CD4-positive, alpha-beta T cell treated with Interleukin-2 at 100 ng/mL for 4 hours (primary cell): ENCODE results near the gene SFN.
A peak's percentile ranks its signal among the peaks of the same experiment; 100 is the strongest.
"Not testable (repeated sequence)": the region's sequence is repeated elsewhere in the genome, so short reads cannot be mapped to it uniquely, and the experiment has no call there.

ENCODE experiments used
- DNase-seq: peaks from one replicate; pipeline ENCODE4 v3.0.0-alpha.2; 2020; ENCODE audit warnings: low spot score

The SFN gene

DNA sequence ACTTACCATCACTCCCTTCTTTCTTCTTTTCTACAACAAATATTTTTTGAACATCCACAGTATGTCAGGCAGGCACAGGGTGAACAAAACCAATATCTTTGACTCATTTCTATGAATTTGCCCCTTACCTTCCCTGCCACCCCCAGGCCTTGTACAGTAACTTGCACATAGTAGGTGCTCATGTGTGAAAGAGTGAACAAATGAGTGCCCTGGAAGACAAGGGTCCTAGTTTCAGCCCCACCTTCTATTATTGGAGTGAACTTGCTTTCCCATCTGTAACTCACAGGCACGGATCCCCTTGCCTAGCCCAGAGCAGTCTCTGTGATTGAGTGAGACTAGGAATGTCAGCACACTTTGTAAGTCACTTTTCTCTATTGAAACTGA lies 23.6 kb upstream of the SFN start:
- no peak for DNase-seq

DNA sequence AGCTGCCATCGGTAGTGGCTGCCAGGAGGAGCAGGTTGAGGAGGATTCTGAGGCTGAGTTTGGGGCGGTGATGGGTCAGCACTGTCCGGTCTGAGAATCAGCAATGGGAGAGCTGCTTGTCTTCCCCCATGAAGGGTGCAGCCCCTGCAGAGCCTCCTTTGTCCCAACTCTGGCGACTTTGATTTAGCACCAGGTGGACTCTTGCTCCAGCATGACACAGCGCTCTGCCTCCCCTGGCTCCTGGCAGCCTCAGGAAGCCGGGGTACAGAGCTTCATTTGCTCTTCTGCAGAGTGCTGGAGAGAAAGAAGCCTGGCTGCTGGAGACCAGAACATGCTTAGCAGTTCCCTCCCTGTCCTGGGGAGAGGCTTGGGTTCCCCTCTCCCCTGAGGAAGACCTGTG lies 23.2 kb upstream of the SFN start:
- DNase-seq: no peak

DNA sequence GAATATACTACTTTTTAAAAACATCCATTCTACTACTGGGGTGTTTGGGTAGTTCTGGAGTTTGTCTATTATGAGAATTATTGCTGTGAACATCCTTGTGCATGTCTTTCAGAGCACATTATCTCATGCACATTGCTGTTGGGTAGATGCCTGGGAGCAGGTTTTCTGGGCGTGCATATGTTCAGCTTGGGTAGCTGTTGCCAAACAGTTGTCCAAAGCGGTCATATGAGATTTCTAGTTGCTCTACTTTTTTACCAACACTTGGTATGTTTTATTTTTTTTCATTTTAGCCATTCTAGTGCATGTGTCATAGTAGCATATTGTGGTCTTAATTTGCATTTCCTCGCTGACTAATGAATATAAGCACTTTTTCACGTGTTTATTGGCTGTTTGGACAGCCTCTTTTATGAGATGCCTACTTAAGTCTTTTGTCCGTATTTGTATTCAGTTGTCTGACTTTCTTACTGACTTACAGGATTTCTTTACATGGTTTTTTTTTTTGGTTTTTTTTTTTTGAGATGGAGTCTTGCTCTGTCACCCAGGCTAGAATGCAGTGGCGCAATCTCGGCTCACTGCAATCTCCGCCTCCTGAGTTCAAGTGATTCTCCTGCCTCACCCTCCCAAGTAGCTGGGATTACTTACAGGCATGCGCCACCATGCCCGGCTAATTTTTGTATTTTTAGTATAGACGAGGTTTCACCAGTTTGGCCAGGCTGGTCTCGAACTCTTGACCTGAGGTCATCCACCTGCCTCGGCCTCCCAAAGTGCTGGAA lies 18.3 kb upstream of the SFN start:
- no peak for DNase-seq

DNA sequence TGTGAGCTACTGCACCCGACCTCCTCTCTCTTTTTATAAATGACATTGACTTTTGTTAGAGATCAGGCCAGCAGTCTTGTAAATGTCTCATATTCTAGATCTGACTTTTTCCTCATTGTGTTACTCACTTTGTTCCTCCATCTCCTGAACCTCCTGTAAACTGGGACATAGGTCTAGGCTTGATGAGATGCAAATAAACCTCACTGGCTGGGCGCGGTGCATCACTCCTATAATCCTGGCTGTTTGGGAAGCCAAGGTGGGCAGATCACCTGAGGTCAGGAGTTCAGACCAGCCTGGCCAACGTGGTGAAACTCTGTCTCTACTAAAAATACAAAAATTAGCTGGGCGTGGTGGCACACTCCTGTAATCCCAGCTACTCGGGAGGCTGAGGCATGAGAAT lies 15.1 kb upstream of the SFN start:
- not testable (repeated sequence) for DNase-seq

DNA sequence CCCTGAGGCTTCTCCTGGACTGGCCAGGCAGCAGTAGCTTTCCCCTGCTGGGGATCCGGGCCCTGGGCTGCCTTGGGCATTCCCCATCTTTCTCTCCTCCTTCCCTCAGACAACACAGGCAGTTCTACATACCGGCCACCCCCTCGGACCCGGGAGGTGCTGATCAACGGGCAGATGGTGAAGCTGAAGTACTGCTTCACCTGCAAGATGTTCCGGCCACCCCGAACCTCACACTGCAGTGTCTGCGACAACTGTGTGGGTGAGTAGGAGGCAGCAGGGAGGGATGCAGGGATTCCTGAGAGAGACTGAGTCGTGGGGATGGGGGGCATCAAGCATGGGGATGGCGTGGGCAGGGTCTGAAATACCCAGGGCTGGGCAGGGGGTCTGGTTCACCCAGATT lies 14.4 kb upstream of the SFN start:
- no peak for DNase-seq

DNA sequence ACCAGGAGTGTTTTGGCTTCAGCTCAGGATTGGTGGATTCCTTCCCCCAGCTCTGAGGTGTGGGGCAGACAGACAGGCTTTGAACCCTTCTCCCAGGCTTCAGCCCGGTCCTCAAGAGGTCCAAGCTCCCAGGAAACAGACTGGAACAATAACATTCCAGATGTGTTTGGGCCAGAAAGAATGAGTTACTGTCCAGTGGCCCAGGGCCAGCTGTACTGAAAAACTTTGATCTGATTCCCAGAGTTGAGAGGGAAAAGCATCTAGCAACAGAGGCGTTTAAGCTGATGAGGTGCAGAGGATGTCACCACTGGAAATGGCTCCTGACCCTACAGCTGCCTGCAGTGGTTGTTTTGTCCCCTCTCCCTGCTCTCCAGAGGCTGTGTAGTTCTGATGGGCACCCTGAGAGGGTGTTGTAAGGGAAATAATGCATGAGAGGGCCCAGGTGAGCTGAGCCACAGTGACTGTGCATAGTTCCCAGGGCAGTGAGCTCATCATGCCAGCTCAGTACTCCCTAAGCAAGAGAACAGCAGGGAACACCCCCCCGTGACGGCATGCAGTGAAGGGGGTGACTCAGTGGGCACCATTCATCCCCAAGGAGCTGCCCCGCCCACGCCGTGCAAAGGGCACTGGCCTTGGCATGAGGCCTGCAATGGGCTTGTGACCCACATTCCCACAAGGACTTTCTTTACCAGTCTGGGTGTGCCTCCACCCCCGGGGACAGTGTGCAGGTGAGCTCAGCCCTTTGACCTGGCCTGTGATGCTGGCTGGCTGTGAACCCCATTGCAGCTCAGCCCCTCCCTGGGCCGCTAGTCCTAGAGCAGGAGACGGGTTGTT lies 13.8 kb upstream of the SFN start:
- DNase-seq: no peak

DNA sequence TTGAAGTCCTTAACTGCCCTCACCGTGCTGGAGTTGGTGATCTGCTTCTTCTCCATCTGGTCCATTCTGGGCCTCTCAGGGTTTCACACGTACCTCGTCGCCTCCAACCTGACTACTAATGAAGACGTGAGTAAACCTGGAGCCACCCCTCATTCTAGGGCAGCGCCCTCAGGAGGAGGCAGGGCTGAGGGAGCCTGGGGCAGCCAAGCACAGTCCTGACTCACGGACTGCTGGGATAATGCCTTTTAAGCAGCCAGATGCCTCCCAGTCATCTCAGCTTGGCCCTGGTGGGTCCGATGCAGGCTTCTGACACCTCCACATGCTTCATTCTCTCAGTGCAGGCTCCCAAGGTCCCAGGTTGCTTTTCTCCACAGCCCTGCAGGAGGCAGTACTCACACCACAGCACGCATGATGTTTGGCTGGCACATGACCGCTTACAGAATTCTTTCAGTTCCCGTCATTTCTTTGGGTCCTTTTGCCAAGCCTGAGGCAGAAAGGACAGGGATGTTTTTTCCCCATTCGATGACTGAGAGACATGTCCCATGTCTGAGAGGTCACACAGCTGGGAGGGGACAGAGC lies 11.8 kb upstream of the SFN start:
- DNase-seq: no peak

DNA sequence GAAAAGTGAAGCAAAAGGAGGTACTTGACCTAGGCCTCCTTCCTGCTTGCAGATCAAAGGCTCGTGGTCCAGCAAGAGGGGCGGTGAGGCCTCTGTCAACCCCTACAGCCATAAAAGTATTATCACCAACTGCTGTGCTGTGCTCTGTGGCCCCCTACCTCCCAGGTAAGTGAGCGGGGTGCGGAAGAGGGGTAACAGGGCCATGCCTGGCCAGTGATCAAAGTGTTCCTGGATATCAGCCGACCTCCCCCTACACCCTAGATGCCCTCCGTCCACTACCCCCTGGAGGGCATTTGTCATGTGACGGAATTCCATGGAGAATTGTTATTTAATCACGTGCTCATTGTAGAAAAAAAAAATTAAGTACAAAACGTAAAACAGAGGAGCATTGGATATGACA lies 10.2 kb upstream of the SFN start:
- no peak for DNase-seq

DNA sequence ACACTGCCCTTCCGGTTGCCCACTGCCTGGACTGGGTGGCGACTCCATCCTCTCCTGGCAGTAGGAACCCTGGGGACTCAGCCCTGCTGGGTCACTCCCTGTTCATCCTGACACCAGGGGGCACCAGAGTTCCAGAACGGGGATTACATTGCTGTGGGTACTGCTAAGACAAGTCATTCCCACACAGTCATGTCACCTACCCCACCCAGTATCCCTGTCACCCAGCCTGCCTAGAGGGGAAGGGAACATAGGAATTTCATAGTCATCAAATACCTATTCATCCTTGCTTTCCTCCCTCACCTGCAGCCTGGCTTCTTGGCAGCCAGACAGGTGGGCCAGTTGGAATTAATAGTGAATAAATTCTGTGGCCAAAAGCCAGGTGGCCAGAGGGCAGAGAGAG lies 9.8 kb upstream of the SFN start:
- peak; percentile 81 for DNase-seq

DNA sequence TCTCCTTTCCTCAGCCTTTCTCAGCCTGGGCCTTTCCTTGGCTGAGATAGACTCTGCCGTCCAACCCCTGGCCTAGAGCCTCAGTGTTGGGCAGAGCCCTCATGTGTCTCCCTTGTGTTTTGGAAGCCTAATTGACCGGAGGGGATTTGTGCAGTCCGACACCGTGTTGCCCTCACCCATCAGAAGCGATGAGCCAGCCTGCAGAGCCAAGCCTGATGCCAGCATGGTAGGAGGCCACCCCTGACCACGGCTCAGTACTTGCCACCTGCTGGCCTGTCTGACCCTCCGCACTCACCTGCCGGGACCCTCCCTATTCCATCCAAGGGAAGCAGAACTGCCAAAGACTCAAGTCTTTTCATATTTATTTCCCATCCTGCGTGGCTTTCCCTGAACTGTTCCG lies 9.3 kb upstream of the SFN start:
- DNase-seq: no peak

DNA sequence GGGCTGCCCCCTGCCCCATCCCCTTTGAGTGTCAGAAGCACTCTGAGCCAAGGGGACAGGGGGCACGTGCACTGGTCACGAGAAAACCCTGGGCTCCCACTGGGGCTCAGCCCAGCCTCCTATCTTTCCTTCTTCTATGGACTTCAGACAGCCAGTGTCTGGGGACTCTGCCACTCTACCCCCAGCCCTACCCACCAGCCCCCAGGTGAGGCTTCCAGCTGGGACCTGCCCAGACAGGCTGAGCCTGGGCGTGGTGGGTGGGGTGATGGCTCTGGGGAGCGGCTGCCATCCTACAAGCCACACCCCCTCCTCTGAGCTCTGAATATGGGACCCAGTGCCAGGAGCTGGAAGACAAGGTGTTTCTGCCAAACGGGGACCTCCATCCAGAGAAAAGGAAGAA lies 8.0 kb upstream of the SFN start:
- DNase-seq: no peak

DNA sequence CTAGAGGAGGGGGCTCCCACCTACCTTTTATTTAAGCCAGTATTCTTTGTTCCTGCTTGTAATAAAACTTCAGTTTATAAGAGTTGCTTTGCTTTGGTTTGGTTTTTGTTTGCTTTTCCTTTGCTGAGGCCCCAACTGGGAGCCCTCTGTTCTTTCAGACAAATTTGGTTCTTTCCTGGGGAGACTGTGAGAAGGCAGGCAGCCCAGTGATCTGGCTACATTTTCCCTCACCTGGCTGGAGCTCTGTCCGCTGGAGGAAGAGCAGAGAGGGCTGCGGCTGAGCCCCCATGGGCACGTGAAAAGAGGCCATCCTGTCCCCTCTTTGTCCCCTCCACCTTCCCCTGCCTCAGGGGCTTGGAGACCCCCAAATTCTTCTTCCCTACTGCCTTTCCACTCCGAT lies 7.3 kb upstream of the SFN start:
- DNase-seq: no peak

DNA sequence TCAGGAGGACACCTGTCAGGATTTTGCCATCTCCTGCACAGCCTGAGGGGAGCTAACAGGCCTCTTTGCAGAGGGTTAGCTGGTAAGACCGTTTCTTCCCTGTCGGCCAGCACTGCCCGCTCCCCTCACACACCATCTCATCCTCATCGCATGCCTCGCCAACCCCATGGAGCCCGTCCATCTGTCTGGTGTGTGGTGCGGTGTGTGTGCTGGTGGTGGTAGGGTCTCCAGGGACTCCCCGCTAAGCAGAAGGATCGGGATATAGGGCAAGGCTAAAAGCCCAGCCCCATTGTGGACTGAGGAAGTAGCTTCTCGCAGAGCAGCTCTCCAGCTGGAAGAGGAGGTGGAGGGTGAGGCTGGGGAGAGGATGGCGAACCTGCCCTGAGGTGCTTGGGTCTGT lies 6.8 kb upstream of the SFN start:
- no peak for DNase-seq

DNA sequence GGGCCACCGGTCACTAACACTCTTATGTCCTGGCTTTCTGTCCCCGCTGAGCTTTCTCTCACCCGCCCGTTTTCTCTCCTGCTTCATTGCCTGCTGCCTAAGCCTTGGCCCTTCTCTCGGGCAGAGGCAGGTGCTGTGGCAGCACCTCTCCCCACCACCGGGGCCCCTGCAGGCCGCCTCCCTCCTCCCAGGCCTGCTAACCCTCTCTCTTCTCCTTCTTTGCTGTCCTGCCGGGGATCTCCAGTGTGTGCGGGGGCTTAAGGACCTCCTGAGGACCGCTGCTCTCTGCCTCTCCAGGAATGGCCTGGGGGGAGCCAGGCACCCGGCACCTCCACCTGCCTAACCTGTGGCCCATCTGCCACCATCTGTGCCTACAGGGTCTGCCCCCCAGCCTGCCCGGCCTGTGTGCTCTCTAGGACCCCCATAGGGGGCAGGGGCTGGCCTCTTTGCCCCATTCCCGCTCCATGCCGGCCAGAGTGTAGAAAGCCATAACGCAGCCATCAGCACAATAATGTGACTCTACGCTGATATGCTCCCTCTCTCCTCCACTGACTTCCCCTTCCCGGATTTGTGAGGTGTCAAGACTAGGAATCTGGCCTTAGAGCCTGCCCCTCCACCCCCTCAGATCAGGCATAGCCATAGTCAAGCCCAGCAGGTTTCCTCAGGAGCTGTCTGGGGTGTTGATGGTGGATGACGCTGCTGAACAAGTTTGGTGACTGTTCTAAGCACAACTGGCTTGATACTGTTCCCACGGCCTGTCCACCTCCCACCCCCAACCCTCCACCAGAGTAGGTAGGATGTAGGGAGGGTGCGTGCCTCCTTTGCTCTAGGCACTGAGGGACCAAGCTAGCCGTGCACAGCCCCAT lies 6.1 kb upstream of the SFN start:
- DNase-seq: no peak

DNA sequence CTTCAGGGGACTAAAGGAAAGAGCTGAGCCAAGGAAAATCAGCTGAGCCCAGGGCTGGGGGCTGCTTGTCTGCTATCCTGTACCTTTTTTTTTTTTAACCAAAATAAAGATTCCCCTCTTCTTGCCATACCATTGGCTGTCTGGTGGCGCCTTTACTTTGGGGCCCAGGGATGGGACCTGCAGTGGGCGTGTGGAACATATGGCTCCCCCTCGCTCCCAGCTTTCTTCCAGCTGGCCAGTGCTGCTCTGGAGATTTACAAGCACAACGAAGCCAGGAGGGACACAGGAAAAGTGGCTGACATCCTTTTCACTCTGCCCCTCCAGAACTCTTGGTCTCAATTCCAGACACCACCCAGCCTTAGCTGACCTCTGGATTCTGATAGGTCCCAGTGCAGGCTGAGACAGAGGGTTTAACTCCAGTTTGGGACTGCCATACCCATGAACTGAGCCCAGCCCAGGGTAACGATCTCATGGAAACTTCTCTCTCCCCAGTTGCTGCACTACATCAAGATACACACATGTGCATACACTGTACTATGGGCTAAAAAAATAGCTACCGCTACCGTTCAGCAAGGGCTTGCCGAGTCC lies 5.4 kb upstream of the SFN start:
- DNase-seq: no peak

DNA sequence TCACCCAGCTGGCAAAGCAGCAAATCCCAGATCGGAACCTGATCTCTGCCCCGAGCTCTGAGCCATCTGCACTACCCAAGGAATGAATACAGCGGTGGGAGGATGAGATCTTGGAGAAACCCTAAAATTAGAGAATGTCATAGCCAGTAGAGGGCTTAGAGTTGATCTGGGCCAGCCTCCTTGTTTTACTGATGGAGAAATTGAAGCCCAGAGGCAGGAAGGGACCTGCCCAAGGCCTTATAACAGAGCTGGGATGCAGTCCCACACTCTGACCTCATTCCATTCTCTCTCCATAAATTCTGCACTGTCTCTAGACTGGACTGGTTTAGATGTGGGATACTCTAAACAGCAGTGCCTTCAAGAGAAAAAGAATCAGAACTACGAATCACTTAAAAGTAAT lies 4.8 kb upstream of the SFN start:
- DNase-seq: no peak

DNA sequence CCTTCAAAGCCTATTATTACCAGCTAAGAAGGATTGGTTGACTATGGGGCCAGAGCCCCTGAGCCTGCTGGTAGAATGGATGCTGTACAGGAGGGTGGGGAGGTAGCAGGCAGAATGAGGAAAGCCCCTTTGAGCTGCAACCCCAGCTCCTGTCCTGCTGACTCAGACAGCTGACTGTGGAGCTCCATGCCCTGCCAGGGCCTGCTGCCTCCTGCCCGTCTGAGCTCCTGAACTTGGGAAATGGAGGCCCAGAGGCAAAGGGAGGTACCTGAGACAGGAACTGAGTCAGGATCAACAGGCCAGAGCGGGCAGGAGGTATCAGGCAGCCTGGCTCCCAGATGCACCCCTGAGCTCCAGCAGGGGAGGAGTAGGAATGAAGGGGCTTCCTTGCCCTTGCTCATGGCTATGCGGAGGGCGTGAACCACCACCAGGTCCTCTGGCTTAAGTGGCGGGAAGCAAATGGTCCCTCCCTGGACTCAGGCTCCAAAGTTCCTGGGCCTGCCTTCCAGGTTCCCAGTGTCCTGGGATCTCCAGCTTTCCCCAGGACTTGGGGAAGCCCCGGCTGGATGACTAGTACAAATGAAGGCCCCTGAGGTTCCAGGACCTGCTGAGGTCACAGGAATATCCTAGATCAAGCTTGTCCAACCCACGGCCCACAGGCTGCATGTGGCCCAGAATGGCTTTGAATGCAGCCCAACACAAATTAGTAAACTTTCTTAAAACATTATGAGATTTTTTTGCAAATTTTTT lies 3.9 kb upstream of the SFN start:
- DNase-seq: no peak

DNA sequence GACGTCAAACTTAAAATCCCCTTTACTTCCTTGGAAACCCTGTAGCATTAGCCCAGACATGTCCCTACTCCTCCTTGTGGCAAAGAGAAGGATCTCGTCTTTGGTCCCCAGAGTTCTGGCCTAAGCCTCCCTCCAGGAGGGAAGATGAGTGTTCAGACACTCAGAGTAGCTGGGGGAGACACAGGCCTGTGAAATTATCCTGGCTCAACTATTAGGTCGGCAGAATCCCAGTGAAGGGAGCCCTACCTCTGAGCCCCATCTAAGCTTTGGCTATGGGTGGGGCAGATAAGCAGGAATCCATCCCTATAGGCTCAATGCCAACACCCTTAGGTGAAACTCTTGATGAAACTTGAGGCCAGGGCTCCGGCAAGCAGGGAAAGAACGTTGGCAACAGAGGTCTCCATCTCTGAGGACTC lies 1.7 kb upstream of the SFN start:
- DNase-seq: no peak

DNA sequence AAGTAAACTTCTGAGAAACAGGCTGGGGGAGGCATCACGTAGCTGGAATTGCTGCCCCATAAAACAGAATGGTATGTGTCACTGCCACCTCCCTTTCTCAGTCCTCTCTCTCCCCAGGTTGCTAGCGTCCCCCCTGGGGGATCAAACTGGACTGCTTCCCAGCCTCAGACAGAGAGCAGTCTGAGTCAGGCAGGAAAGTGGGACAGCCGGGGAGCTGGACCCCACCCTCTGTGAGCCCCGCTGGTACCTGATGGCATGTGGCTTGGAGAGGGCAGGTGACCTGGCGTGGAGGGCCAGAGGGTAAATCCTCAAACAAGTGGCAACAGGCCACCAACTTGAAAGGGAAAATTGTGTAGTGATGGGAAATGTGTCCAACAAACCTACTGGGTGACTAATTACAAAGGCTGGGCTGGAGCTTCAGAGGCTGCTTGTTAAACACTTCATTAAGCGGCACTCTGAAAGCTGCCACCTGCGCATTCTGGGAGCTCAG lies 1.0 kb upstream of the SFN start:
- no peak for DNase-seq

DNA sequence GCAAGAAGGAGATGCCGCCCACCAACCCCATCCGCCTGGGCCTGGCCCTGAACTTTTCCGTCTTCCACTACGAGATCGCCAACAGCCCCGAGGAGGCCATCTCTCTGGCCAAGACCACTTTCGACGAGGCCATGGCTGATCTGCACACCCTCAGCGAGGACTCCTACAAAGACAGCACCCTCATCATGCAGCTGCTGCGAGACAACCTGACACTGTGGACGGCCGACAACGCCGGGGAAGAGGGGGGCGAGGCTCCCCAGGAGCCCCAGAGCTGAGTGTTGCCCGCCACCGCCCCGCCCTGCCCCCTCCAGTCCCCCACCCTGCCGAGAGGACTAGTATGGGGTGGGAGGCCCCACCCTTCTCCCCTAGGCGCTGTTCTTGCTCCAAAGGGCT lies 732 bp downstream of the SFN start:
- no peak for DNase-seq
